HCT116 (cell line): ENCODE results near the gene FBXO5. TPM values are rescaled to one million over a fixed set of nuclear protein-coding genes. Genes with fewer than 3 reads are reported as not detected.
A peak's percentile ranks its signal among the peaks of the same experiment; 100 is the strongest.

Experiments used
- ATAC-seq: fragments of 200-7000 bp; cut with Tn5 transposase; 2 replicates; pipeline ENCODE4 v1.9.1; 2020; ENCODE audit warnings: mild to moderate bottlenecking, moderate library complexity
- BruUV-seq: library from RNA; stranded (reverse); fragments of 400-500 nt; replicated peaks from 2 replicates; lab custom pipeline; 2021; lab: Mats Ljungman, UMichigan
- CTCF ChIA-PET: fragments of 300-600 bp; sonication (Branson Sonifier 250); formaldehyde crosslinking; loops from one replicate; lab custom pipeline; 2021; ENCODE audit warnings: antibody characterized with exemption; lab: Charles Lee
- POLR2A ChIA-PET: fragments of 300-600, 350-600 bp; sonication (Branson Sonifier 250); formaldehyde crosslinking; loops from one replicate; lab custom pipeline; 2021; ENCODE audit warnings: antibody characterized with exemption; lab: Charles Lee
- RAD21 ChIA-PET, 2 experiments: fragments of 300-600 bp; sonication (Branson Sonifier 250); formaldehyde crosslinking; loops; one replicate each; lab custom pipeline; 2023; ENCODE audit warnings: low total read pairs in 2 of 2; ENCODE audit not compliant: uncharacterized antibody in 2 of 2, unreplicated experiment in 2 of 2, low non-redundant PET in 1 of 2; lab: Charles Lee
- DNase-seq: peaks from one replicate; pipeline ENCODE4 v3.0.0-alpha.2; 2010; ENCODE audit warnings: low read depth, low spot score
- H2AFZ ChIP-seq: fragments of 200-600 bp; shearing (Covaris generic), sonication (generic); 2 replicates; pipeline ENCODE4 v1.6.1; 2017; ENCODE audit warnings: low read depth, mixed run types, mixed read lengths, antibody characterized with exemption, low read length; ENCODE audit not compliant: poor library complexity, severe bottlenecking
- H3K27ac ChIP-seq: 2 replicates; pipeline ENCODE4 v1.5.1; 2012; ENCODE audit warnings: low read depth, low read length
- H3K27me3 ChIP-seq: fragments of 200-600 bp; sonication (generic); 2 replicates; pipeline ENCODE4 v1.6.1; 2016; ENCODE audit warnings: mixed run types, low read length, mixed read lengths; ENCODE audit not compliant: insufficient read depth
- H3K36me3 ChIP-seq, 2 experiments: fragments of 200-500 bp in 1 of 2; fragments of 200-600 bp in 1 of 2; sonication (Bioruptor generic) in 1 of 2; sonication (generic) in 1 of 2; 2 replicates each; pipeline versions ENCODE4 v1.5.1 to v1.6.1; 2014 to 2016; ENCODE audit warnings: low read length in 2 of 2, inconsistent platforms in 1 of 2, mixed read lengths in 1 of 2, mixed run types in 1 of 2; ENCODE audit not compliant: insufficient read depth in 2 of 2, control insufficient read depth in 1 of 2
- H3K4me1 ChIP-seq, 2 experiments: fragments of 200-600 bp in 1 of 2; sonication (generic) in 1 of 2; 2 replicates each; pipeline versions ENCODE4 v1.5.1 to v1.6.1; 2012 to 2017; ENCODE audit warnings: low read length in 2 of 2, inconsistent platforms in 1 of 2, mild to moderate bottlenecking in 1 of 2, mixed read lengths in 1 of 2, mixed run types in 1 of 2, moderate library complexity in 1 of 2; ENCODE audit not compliant: insufficient read depth in 2 of 2, control insufficient read depth in 1 of 2
- H3K4me2 ChIP-seq: fragments of 200-600 bp; sonication (generic); 2 replicates; pipeline ENCODE4 v1.6.1; 2017; ENCODE audit warnings: mixed run types, low read length, mixed read lengths
- H3K4me3 ChIP-seq, 2 experiments: fragments of 200-600 bp in 1 of 2; sonication (generic) in 1 of 2; replicated peaks in 1 of 2; 2 replicates each; pipeline ENCODE4 v1.5.1; 2011 to 2016; ENCODE audit warnings: low read length in 2 of 2, control low read depth in 1 of 2, low read depth in 1 of 2, mild to moderate bottlenecking in 1 of 2, mixed read lengths in 1 of 2, mixed run types in 1 of 2
- H3K79me2 ChIP-seq: fragments of 200-600 bp; sonication (generic); 2 replicates; pipeline ENCODE4 v1.6.1; 2017; ENCODE audit warnings: mild to moderate bottlenecking, mixed run types, low read length, moderate library complexity, mixed read lengths; ENCODE audit not compliant: insufficient read depth
- H3K9ac ChIP-seq: fragments of 200-600 bp; sonication (generic); 2 replicates; pipeline ENCODE4 v1.6.1; 2016; ENCODE audit warnings: low read length, mixed read lengths
- H3K9me2 ChIP-seq: fragments of 200-600 bp; sonication (generic), shearing (Covaris generic); 2 replicates; pipeline ENCODE4 v1.6.1; 2017; ENCODE audit warnings: mixed run types, mild to moderate bottlenecking, moderate library complexity; ENCODE audit not compliant: insufficient read depth
- H3K9me3 ChIP-seq, 2 experiments: fragments of 200-500 bp in 1 of 2; fragments of 200-600 bp in 1 of 2; sonication (Bioruptor generic) in 1 of 2; sonication (generic) in 1 of 2; 2 replicates each; pipeline ENCODE4 v1.6.1; 2014 to 2017; ENCODE audit warnings: low read length in 2 of 2, mixed read lengths in 2 of 2, inconsistent platforms in 1 of 2, low read depth in 1 of 2, mild to moderate bottlenecking in 1 of 2, mixed run types in 1 of 2, moderate library complexity in 1 of 2; ENCODE audit not compliant: control insufficient read depth in 1 of 2, insufficient read depth in 1 of 2
- H4K20me1 ChIP-seq: fragments of 200-600 bp; sonication (generic), shearing (Covaris generic); 2 replicates; pipeline ENCODE4 v1.6.1; 2017; ENCODE audit warnings: mixed run types, mild to moderate bottlenecking, moderate library complexity; ENCODE audit not compliant: insufficient read depth
- ATF3 ChIP-seq: IDR thresholded peaks from 2 replicates; pipeline ENCODE4 v1.6.1; 2012
- CEBPB ChIP-seq: IDR thresholded peaks from 2 replicates; pipeline ENCODE4 v1.6.1; 2012; ENCODE audit warnings: low read depth
- CTCF ChIP-seq, 3 experiments: fragments of 200-600 bp in 1 of 3; sonication (generic) in 1 of 3; IDR thresholded peaks in 2 of 3; conservative IDR thresholded peaks in 1 of 3; 2 replicates each; pipeline ENCODE4 v1.5.1; 2012 to 2017; ENCODE audit warnings: low read depth in 2 of 3, low read length in 2 of 3, antibody characterized with exemption in 1 of 3, borderline replicate concordance in 1 of 3, control low read depth in 1 of 3, mild to moderate bottlenecking in 1 of 3, mixed read lengths in 1 of 3, mixed run types in 1 of 3, moderate library complexity in 1 of 3; ENCODE audit not compliant: insufficient read depth in 1 of 3
- ELF1 ChIP-seq: IDR thresholded peaks from 2 replicates; pipeline ENCODE4 v1.6.1; 2012; ENCODE audit warnings: low read depth, borderline replicate concordance
- EZH2phosphoT487 ChIP-seq: fragments of 200-600 bp; IDR thresholded peaks from 2 replicates; pipeline ENCODE4 v1.6.1; 2018; ENCODE audit warnings: antibody characterized with exemption, borderline replicate concordance
- FOSL1 ChIP-seq: IDR thresholded peaks from 2 replicates; pipeline ENCODE4 v1.6.1; 2012; ENCODE audit warnings: low read depth
- JUND ChIP-seq: IDR thresholded peaks from 2 replicates; pipeline ENCODE4 v1.6.1; 2012
- POLR2A ChIP-seq: IDR thresholded peaks from 2 replicates; pipeline ENCODE4 v1.7.0; 2011; ENCODE audit warnings: borderline replicate concordance; ENCODE audit not compliant: insufficient read depth, insufficient read length; ENCODE audit errors: extremely low read depth
- POLR2AphosphoS5 ChIP-seq: IDR thresholded peaks from 2 replicates; pipeline ENCODE4 v1.6.1; 2011; ENCODE audit warnings: mild to moderate bottlenecking, low read depth, low read length, moderate library complexity
- RAD21 ChIP-seq: IDR thresholded peaks from 2 replicates; pipeline ENCODE4 v1.6.1; 2012; ENCODE audit warnings: low read depth, mild to moderate bottlenecking
- SIN3A ChIP-seq: IDR thresholded peaks from 2 replicates; pipeline ENCODE4 v1.6.1; 2012; ENCODE audit warnings: low read depth
- TCF7L2 ChIP-seq: IDR thresholded peaks from 2 replicates; pipeline ENCODE4 v1.7.0; 2011; ENCODE audit warnings: borderline replicate concordance, inconsistent platforms; ENCODE audit not compliant: insufficient read depth, insufficient read length; ENCODE audit errors: extremely low read depth
- ZFX ChIP-seq: fragments of 450-650 bp; IDR thresholded peaks from 2 replicates; pipeline ENCODE4 v1.6.1; 2017
- ZNF274 ChIP-seq: fragments of 200-500 bp; sonication (Bioruptor generic); IDR thresholded peaks from 2 replicates; pipeline ENCODE4 v1.6.1; 2014; ENCODE audit warnings: mild to moderate bottlenecking, low read depth, low read length, inconsistent platforms
- intact Hi-C: fragments of 100-400 bp; cut with micrococcal nuclease; formaldehyde crosslinking; loops from 2 replicates; pipeline ENCODE4 v1.10.0; 2022
- total RNA-seq: library from RNA; stranded (reverse); gene quantifications from one replicate; pipeline ENCODE4 v1.2.1, GENCODE V29; 2021; ENCODE audit not compliant: unreplicated experiment
- TF ChIP-seq, protein P1 (sequence below): IDR thresholded peaks from 2 replicates; pipeline ENCODE4 v1.6.1; 2012; ENCODE audit warnings: low read depth
- TF ChIP-seq, protein P2 (sequence below): IDR thresholded peaks from 2 replicates; pipeline ENCODE4 v1.6.1; 2011; ENCODE audit warnings: mild to moderate bottlenecking, low read length, moderate library complexity; ENCODE audit not compliant: insufficient replicate concordance; ENCODE audit errors: extremely low read depth

FBXO5 gene
- total RNA-seq, 1 experiment from 2014 or later: 38.9 TPM

- peak overlapping the region; percentile 93 to 94 for H3K4me3 ChIP-seq
- H4K20me1 ChIP-seq: no peaks in the 10 kb centered on the region
- RAD21 ChIA-PET: no interaction called here
- H3K4me2 ChIP-seq: peak overlapping the region; percentile 93
- ATAC-seq (no peak), DNase-seq (no peak)
- TF ChIP-seq, protein P1, sequence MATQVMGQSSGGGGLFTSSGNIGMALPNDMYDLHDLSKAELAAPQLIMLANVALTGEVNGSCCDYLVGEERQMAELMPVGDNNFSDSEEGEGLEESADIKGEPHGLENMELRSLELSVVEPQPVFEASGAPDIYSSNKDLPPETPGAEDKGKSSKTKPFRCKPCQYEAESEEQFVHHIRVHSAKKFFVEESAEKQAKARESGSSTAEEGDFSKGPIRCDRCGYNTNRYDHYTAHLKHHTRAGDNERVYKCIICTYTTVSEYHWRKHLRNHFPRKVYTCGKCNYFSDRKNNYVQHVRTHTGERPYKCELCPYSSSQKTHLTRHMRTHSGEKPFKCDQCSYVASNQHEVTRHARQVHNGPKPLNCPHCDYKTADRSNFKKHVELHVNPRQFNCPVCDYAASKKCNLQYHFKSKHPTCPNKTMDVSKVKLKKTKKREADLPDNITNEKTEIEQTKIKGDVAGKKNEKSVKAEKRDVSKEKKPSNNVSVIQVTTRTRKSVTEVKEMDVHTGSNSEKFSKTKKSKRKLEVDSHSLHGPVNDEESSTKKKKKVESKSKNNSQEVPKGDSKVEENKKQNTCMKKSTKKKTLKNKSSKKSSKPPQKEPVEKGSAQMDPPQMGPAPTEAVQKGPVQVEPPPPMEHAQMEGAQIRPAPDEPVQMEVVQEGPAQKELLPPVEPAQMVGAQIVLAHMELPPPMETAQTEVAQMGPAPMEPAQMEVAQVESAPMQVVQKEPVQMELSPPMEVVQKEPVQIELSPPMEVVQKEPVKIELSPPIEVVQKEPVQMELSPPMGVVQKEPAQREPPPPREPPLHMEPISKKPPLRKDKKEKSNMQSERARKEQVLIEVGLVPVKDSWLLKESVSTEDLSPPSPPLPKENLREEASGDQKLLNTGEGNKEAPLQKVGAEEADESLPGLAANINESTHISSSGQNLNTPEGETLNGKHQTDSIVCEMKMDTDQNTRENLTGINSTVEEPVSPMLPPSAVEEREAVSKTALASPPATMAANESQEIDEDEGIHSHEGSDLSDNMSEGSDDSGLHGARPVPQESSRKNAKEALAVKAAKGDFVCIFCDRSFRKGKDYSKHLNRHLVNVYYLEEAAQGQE: no peak
- no peak for TF ChIP-seq EZH2phosphoT487
- TF ChIP-seq CEBPB: no peak
- no peak for TF ChIP-seq ATF3
- no peak for TF ChIP-seq CTCF (IDR thresholded peaks at IDR 0.05 in 2 of 3, conservative IDR thresholded peaks at IDR 0.05 in 1 of 3; ENCODE audit: borderline replicate concordance in 1 of 3, insufficient read depth in 1 of 3, low read depth in 2 of 3, low read length in 2 of 3)
- no peak; the same call in 1 of the 2 replicates for TF ChIP-seq POLR2AphosphoS5
- TF ChIP-seq, protein P2, sequence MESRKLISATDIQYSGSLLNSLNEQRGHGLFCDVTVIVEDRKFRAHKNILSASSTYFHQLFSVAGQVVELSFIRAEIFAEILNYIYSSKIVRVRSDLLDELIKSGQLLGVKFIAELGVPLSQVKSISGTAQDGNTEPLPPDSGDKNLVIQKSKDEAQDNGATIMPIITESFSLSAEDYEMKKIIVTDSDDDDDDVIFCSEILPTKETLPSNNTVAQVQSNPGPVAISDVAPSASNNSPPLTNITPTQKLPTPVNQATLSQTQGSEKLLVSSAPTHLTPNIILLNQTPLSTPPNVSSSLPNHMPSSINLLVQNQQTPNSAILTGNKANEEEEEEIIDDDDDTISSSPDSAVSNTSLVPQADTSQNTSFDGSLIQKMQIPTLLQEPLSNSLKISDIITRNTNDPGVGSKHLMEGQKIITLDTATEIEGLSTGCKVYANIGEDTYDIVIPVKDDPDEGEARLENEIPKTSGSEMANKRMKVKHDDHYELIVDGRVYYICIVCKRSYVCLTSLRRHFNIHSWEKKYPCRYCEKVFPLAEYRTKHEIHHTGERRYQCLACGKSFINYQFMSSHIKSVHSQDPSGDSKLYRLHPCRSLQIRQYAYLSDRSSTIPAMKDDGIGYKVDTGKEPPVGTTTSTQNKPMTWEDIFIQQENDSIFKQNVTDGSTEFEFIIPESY: no peak
- no peak for TF ChIP-seq POLR2A
- no peak for TF ChIP-seq SIN3A
- TF ChIP-seq FOSL1: no peak
- TF ChIP-seq TCF7L2: no peak
- no peak for TF ChIP-seq ELF1
- TF ChIP-seq ZNF274: no peak
- TF ChIP-seq RAD21: no peak
- no peak for TF ChIP-seq ZFX
- no peak for TF ChIP-seq JUND
- no peaks in the 10 kb centered on the region for H3K9me3 ChIP-seq
- peak overlapping the region; percentile 90 for H3K27ac ChIP-seq
- CTCF ChIA-PET: no interaction called here
- H3K36me3 ChIP-seq: peaks cover 0 to 17% of the 10 kb centered on the region in 2 experiments; a peak in 2 of 4 replicates
- H2AFZ ChIP-seq: no peak overlapping the region
- H3K9me2 ChIP-seq: no peaks in the 10 kb centered on the region
- intact Hi-C loops: no loop called here
- POLR2A ChIA-PET: no interaction called here
- peaks cover 70% of the 10 kb centered on the region for H3K79me2 ChIP-seq
- peak overlapping the region; percentile 99 for H3K9ac ChIP-seq
- no TSS peak for BruUV-seq
- no peaks in the 10 kb centered on the region for H3K27me3 ChIP-seq
- H3K4me1 ChIP-seq: peaks cover 8 to 28% of the 10 kb centered on the region in 2 experiments; a peak in 3 of 4 replicates
Measured at GRCh38 chr6:152984513-152984872, 1.7 kb upstream of the FBXO5 start.
